Uterus (tissue), 2 donors: ENCODE measurements around the gene SF1.

Experiments
- CTCF ChIP-seq, 4 experiments: fragments of 200-600 bp in 2 of 4; fragments of 450-650 bp in 2 of 4; sonication (generic) in 2 of 4; IDR thresholded peaks; one replicate each; pipeline ENCODE4 v1.5.1; 2016 to 2019; ENCODE audit warnings: antibody characterized with exemption in 4 of 4, mild to moderate bottlenecking in 2 of 4, moderate library complexity in 1 of 4
- POLR2A ChIP-seq, 2 donors: fragments of 450-650 bp; IDR thresholded peaks; one replicate each; pipeline ENCODE4 v1.6.1; 2016; ENCODE audit warnings: antibody characterized with exemption in 2 of 2, mild to moderate bottlenecking in 1 of 2, moderate library complexity in 1 of 2

- TF ChIP-seq CTCF (IDR thresholded peaks at IDR 0.05) (no peak), POLR2A (IDR thresholded peaks at IDR 0.05) (no peak)
These were observed 53.3 kb downstream of the SF1 start for GRCh38 chr11:64724863-64725532.
